NCI-H1105 (cell line): ENCODE measurements around the gene OTUB2.

ENCODE experiments used
- DNase-seq: peaks from one replicate; lab custom pipeline; 2025; lab: John Stamatoyannopoulos, UW

The OTUB2 gene

DNA sequence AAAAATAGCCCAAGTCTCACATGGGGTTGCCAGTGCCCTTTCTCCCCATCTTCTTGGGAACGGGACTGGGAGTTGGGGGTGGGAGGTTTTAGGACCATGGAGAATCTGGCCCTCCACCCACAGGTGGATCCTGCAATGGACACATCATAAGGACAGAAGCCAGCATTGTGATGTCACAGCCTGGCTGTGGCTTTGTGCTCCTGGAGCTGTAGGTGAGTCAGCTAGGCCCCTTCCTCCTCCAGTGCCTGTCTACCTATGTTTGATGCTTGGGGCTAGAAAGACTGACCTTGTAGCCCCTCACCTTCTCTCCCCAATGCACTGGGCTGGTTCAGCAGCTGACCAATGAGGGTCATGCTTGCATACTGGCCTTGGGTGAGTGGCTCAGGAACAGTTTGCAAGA, 29.1 kb upstream of the OTUB2 start, which contains the start of gene CCDC197:
Gene CCDC197 (plus strand): TSS at position 220 of the 400 bp plus-strand sequence. CDS start 831 bp downstream, outside the sequence.
- DNase-seq = no peak

DNA sequence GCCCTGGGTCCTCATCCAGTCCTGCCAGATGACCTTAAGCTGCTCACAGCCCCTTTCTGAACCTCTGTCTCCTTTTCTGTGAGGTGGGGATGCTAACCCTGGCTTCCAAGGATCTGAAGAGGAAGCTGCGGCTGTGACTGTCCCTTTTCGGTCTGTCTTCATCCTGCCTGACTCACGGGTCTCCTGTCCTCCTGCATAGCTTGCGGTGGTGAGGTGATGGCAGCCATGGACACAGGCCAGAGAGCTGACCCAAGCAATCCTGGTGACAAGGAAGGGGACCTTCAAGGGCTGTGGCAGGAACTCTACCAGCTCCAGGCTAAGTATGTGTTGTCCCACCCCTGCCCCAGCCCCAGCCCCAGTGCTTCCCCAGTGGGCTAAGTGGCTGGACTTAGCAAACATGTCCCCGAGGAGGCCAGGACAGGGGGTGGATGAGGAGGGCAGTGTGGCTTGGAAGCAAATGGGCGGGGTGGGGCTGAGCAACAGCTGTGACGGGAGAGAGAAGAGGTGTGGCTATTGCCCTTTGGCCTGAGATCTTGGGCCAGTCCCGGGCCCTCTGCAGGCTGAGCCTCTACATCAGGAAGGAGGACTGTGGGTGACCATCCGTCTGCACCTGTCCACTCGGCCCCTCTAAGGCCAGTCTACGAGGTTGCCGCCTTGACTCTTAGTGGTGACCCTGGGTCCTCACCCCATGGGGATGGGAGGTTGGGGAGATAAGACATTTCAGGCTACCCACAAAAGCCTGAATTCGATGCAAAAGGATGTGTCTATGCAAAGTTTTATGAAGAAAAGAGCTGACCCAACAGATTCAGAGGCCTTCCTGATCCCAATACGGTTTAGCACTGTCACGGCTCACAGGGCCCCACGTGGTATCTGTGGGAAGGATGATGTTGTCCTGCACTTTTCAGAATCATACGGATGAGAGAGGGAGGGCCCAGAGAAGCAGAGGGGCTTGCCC, 27.9 kb upstream of the OTUB2 start:
- no peak for DNase-seq

DNA sequence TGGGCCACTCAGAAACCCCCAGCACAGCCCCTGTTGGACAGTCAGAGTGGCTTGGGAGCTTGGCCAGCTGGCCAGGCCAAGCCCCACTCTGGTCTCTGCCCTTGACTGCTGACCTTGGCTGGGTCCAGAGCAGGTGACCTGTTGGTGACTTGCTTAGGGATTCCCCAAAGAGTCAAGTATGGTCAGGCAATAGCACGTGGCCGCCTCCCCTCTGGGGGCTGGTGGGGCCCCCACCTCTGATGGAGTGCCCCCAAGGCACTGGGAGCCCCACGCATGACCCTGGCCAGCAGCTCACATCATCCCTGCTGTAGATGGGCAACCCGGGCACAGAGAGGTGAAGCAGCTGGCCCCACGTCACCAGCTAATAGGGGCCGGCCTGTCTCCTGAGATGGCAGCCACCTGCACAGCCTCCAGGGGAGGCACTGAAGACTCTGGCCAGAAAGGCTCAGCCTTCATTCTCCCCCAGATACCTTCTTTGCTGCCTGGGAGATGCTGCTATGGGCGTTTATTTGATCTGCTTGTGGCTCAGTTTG, 27.2 kb upstream of the OTUB2 start:
- DNase-seq = no peak

DNA sequence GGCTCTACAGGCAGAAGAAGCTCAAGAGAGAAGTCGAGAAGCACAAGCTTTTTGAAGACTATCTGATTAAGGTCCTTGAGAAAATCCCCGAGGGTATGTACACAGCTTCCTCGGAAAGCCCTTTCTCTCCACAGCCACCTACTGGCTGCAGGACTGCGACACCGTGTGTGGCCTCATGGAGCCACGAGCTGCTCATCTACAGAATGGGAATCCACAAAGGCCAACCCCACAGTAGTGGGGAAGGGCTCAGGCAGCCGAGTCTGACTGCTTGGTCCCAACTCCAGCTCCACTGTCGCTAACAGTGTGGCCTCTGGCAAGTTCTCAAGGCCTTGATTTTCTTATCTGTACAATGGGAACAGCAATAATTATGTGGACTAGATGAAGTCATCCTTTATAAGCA, 26.6 kb upstream of the OTUB2 start:
- DNase-seq = no peak

DNA sequence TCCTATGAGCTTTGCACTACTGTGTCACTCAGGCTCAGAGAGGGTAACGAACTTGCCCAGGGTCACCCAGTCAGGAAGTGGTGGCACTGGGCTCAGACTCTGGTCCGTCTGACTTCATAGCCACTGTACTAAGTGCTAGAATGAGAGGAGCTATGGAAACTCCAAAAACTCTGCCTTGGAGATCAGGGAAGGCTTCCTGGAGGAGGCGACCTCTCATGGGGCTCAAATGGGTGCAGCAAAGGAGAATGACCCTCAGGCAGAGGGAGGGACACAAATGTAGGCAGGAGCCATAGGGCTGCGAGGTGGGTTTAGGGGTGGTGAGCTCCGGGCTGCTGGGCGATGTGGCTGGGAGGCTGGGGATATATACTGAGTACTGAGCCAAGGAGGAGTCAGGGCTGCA, 25.9 kb upstream of the OTUB2 start:
- no peak for DNase-seq

DNA sequence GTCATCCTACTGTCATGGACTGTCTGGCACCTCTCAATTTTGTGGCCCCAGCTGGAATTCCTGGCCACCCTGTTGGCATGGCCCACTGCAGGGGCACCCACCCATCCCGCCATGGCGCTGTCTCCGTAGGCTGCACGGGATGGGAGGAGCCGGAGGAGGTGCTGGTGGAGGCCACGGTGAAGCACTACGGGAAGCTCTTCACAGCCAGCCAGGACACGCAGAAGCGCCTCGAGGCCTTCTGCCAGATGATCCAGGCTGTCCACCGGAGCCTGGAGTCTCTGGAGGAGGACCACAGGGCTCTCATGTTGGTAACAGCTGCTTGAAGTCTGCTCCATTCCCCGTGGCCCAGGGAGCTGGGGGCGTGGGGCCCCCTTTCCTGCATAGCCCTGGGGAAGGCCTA, 25.1 kb upstream of the OTUB2 start:
- DNase-seq = no peak

DNA sequence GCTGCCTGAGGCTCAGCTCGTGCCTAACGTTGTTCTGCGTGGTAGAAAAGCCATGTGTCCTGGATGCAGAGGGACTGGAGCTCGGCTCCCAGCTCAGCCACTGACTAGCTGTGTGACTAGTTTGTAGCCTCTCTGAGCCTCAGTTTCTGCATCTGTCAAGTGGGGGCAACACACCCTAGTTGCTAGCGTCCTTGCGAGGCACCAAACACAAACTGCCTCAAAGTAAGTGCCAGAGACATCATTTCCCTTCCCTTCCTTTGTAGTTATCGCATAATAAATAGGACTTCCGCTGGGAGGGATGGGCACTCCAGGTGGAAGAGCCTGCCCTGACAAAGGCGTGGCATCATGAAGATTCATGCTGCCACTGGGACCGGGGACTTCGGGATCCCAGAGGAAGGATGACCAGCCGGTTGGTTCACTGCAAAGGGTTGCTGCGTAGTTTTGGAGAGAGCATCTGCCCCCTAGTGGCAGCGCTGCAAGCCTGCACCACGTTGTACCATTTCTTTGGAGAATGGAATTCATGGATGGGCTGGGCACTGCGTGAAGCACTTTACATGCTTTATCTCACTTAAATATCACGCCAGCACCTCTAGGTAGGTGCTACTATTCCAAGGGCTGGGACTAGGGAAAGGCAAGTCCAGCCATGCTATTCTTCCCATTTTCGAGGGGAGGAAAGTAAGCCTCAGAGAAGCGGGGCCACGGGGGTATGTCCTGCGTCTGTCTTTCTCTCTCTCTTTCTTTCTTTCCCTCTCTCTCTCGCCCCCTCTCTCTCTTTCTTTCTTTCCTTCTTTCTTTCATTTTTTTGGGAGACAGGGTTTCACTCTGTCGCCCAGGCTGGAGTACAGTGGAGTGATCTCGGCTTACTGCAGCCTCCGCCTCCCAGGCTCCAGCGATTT, 24.4 kb upstream of the OTUB2 start:
- DNase-seq = peak; percentile 40

DNA sequence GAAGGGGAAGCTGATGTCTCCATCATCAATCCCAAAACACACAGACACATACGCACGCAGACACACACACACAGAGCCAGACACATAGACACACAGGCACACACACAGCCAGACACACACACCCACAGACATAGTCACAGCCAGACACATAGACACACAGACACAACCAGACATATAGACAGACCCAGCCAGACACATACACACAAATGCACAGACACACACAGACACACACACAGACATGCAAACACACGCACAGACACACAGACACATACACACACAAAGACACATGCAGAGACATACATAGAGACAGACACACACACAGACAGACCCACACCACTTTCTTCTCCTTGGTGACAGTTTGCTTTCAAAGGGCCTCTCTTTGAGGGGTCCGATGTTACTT, 22.7 kb upstream of the OTUB2 start:
- DNase-seq = no peak

DNA sequence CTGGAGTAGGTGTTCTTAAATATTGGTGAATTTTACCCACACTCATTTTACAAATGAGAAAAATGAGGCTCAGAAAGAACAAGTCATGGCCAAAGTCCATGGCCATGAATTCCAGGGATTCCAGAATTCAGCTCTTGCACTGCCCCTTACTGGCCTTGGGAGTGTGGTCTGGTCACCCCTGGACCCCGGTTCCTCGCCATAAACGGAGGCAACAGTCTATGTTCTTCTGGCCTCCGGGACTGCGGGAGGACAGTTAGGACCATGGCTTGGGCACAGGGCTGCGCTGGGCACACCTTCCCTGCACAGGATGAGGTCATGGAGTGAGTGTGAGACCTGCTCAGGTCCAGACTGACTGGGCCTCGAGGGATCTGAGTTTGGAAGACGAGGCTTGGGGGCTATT, 22.1 kb upstream of the OTUB2 start:
- DNase-seq = no peak

DNA sequence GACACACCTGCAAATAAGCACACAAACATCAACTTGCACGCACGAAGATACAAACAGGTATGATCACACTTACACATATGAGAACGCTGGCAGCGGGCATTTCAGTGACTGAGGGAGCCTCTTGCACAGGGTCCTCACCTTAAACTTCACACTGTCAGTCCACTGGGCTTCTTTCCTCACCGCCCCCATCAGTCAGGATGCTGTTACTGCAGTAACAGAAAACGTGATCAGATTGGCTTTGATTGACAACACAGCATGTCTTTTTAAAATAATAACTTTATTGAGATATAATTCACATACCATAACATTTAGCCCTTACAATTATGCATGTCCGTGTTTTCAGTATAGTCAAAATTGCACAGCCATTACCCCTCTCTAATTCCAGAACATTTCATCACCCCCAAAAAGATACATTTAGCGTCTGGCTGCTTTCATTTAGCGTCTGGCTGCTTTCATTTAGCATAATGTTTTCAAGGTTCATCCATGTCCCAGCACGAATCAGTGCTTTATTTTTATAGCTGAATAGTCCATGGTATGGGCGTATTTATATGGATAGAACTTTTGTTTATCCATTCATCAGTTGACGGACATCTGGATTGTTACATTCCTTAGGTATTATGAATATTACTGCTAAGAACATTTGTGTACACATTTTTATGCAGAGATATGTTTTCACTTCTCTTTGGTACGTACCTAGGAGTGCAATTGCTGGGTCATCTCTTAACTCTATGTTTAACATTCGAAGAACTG, 20.6 kb upstream of the OTUB2 start:
- DNase-seq = no peak

DNA sequence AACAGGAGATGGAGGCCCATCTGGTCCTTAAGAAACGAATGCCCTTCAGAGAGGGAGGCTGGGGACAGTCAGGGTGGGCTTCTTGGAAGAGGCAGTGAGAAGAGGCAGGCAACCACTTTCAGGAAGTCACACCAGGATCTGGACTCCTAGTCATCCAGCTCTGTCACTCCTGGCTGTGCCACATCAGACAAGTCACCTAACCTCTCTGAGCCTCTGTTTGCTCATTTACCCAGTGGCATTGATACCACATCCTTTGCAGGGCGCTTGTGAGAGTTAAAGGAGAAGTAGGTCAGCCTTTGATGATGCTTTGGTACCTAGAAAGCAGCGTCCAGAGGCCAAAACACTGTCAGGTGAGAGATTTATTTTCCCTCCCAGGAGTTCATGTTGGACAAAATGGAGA, 17.9 kb upstream of the OTUB2 start:
- no peak for DNase-seq

DNA sequence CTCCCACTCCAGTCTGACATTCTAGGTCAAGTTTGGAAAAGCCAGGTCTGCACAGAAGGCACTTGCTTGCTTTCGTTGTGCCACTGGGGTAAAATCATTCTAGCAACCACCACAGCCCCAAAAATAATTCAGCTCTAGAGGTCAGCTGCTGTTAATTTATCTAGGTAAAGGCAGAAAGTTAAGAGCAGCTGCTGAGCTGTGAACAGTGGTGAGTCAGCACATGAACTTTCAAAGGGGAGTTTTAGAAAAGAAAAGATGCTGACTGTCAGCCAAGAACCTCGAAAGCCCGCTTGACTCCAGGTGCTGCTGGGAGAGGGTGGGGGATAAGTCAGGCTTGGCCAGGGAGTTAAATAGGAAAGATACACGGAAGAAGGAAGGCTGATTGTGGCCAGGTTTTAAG, 16.4 kb upstream of the OTUB2 start:
- DNase-seq = peak; percentile 66

DNA sequence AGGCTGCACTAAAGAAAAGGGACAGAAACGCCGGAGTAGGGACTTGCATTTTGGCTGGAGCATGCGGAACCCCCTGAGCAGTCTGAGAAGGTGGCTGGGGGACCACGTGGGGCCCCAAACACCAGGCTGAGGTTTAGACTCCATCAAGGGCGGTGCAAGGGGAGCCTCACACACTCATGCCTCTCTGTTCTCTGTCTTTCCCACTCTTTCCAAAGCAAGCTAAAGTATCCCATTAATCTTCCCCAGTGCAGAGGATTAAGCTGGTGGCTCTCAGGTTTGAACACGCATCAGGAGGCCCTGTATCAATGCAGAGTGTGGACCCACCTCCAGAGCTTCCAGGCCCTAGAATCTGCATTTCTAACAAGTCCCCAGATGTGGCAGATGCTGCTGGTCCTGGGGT, 15.5 kb upstream of the OTUB2 start:
- no peak for DNase-seq

DNA sequence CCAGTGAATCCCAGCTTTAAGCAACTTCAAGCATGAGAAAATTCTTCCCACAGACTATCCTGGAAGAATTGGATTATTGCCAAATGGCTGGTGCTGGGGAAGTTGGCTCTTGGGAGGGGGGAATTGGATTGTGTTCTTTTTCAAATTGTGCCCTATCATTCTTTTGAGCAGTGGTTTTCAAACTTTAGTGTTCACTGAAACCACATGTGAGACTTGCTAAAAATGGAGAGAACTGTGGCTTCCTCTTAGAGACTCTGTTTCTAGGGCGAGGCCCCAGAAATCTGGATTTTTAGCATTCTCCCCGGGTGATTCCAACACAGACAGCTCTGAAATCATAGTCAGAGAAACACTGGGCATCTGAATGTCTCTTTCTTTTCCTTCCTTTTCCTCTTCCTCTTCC, 14.3 kb upstream of the OTUB2 start:
- DNase-seq = peak; percentile 11

DNA sequence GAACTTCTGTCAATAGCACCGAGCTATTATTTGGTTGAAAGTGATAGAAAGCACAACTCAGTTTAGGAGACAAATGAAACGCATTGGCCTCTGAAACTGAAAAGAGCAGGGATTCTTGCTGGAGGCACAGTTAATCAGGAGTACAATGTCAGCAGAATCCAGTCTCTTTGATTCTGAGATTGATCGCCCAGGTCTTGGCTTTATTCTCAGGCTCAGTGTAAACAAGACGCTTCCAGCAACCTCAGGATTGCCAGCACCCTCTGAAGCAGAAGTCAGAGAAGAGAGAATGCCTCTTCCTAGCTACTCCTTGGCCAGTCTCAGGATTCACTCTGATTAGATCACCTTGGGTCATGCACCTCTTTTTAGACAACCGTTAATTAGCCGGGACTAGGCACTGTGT, 11.8 kb upstream of the OTUB2 start:
- DNase-seq = no peak

DNA sequence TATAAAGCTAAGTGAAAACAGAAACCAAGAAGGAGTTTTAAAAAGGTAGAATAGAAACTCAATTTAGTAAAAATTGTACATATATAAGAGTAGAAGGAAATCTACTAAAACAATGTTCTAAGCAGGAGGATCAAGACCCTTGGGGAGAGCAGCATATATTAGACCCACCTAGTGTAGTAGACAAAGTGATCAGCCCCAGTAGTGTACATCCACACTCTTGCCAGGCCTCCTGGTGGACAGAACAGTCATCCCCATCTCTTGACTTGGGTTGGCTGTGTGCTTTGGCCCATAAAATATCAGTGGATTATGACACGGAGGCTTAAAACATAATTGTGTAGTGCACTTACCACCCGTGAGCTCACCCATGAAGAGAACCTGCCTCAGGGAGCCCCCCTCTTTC, 10.9 kb upstream of the OTUB2 start:
- DNase-seq = no peak

DNA sequence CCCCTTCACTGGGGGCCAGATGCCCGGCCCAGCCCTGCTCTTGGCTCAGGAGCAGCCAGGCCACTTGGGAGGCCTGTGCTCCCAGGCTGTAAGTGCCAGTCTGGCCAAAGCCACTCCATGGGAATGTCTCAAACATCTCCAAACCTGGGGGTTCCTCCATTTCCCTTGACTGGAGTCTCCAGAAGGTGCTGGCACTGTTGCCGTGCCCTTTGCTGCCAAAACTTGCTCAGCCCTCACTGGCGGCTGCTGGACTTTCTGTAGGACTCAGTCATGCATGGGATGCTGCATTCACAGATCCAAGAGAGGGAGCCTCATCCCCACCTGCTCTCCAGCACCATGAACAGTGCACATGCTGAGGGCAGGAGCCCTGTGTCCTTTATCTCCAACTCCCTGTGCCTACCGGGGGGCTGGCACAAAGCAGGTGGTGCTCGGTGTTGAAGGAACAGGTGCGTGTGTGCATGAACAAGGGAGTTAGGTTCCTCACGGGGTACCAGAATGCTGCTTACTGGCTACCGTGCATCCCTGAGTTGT, 9.6 kb upstream of the OTUB2 start:
- no peak for DNase-seq

DNA sequence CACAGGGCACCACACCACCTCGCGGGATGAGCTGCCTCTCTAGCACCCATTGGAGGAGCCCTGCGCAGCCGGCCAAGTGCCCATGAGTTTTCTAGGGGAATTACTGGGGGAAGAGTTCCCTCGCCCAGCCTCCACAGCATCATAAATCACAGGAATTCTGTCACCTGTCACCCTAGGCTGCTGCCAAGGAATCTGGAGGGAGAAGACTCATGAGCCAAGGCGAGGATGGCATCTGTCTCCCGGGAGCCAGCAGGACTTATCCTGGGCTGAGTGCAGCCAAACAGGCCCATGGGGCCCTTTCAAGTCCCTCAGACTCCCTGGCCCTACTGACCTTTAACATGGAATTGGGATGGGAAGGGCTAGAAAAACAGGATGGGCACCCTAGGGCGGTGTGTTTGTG, 7.8 kb upstream of the OTUB2 start:
- no peak for DNase-seq

DNA sequence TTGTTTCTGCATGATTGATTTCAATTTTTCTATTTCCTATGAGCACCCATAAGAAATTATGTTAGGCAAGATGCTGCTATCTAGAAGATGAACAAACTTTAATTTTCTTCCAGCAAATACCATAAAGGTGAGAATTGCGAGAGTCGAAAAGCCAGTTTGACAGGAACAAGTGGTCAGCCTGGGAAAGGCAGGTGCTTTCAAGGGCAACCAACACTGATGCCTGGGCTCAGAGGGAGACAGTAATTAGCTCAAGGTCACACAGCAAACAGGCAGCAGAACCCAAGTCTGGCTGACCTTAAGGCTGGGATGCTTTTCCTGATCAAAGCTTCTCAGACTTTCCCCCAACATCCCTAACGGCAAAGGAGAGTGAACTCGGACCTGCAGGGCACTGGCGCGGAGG, 6.8 kb upstream of the OTUB2 start:
- no peak for DNase-seq

DNA sequence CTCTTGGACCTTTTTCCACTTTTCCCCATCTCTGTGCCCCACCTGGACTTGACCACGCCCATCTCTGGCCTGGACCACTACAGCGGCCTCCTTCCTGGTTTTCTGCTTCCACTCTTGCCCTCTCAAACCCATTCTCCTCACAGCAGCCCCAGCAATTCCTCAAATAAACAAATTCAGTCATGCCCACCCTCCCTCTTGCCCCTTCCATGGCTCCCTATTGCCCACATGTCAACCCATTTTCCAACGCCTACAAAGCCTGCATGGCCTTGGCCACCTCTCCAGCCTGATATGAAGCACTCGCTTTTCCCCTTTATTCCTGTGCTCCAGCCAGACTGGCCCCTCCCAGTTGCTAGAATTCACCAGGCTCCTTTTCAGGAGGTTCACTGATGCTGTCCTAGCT, 5.9 kb upstream of the OTUB2 start:
- DNase-seq = no peak

DNA sequence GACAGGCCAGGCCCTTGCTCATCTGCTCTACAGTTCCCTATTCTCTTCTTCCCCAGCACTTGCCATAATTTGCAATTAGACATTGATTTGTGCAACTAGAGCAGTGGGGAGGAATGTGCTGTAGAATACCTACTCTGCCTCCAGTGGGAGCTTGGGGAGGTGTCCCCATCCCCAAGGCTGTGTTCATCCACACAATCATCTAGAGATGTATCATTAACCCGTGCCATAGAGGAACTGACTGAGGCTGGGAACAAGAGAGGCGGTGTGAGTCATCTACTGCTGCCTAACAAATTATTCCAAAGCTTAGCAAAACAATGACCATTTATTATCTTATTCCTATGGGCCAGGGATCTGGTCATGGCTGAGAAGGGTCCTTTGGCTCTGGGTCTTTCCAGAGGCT, 5.1 kb upstream of the OTUB2 start:
- DNase-seq = no peak
